C4-2B (cell line): ENCODE data around the gene FOLR2.

Experiments used
- H3K27ac ChIP-seq: fragments of 450-650 bp; 2 replicates; pipeline ENCODE4 v1.5.1; 2017
- ZFX ChIP-seq: fragments of 450-650 bp; IDR thresholded peaks from 2 replicates; pipeline ENCODE4 v1.6.1; 2017
- TF ChIP-seq, protein P1 (sequence below): fragments of 450-650 bp; conservative IDR thresholded peaks from 2 replicates; pipeline ENCODE4 v1.5.1; 2017; ENCODE audit warnings: mild to moderate bottlenecking

Gene FOLR2

DNA sequence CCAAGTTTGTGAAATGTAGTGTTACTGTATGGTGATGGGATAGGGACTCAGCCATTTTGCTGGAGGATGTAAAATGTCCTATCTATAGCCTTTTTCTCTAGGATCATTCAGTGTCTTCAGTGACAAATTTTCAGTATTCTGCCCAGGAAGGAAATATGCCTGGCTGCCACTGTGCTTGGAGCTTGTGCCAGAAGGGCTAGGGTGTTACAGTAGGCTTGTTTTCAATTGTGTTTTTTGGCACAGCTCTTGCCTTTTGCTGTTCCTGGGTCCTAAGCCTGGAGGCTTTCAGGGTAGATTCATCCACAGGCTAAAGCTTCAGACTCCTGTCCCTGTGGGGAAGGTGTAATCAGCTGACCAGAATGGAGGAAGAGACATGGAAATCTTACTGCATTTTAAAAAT lies 49.4 kb downstream of the FOLR2 start:
- TF ChIP-seq ZFX = no peak
- TF ChIP-seq, protein P1, sequence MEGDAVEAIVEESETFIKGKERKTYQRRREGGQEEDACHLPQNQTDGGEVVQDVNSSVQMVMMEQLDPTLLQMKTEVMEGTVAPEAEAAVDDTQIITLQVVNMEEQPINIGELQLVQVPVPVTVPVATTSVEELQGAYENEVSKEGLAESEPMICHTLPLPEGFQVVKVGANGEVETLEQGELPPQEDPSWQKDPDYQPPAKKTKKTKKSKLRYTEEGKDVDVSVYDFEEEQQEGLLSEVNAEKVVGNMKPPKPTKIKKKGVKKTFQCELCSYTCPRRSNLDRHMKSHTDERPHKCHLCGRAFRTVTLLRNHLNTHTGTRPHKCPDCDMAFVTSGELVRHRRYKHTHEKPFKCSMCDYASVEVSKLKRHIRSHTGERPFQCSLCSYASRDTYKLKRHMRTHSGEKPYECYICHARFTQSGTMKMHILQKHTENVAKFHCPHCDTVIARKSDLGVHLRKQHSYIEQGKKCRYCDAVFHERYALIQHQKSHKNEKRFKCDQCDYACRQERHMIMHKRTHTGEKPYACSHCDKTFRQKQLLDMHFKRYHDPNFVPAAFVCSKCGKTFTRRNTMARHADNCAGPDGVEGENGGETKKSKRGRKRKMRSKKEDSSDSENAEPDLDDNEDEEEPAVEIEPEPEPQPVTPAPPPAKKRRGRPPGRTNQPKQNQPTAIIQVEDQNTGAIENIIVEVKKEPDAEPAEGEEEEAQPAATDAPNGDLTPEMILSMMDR = no peak
- H3K27ac ChIP-seq = peak overlapping the region; percentile 77

DNA sequence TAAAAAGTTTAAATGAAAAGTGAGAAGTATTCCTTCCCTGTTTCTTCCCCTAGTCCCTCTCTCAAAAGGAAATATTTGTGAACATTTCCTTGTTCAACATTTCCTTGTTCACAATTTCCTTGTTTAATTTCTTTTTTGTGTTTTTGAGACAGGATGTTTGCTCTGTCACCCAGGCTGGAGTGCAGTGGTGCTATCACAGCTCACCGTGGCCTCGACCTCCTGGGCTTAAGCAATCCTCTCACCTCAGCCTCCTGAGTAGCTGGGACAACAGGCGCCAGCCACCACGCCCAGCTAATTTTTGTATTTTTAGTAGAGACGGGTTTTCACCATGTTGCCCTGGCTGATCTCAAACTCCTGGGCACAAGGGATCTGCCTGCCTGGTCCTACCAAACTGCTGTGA lies 50.4 kb downstream of the FOLR2 start:
- H3K27ac ChIP-seq = peak overlapping the region; percentile 77

DNA sequence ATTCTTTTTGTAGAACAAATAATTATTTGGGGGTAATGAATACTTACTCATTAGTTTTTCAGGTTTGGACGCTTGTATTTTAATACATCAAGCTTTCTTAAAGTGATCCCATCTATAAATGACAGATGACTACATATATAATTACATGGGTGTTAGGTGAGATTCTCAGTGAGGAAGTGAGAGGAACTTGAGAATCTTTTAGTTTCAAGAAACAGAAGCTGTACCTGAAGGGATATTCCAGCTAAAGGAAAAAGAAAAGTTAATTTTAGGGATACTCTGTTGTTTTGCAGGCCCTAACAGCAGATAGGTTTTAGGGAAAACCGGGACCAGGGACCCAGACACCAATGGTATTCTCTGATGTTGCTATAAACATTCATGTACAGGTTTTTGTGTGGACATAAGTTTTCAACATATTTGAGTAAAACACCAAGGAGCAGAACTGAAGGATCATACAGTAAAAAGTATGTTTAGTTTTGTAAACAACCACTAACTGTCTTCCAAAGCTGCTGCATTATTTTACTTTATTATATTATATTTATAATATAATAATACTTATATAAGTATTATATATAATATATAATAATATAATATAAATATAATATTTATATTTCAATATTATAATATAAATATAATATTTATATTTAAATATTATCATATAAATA lies 51.5 kb downstream of the FOLR2 start:
- H3K27ac ChIP-seq = no peak overlapping the region
- TF ChIP-seq, protein P1 = no peak
- TF ChIP-seq ZFX = no peak
